Astrocyte (in vitro differentiated cells and primary cell): ENCODE data around the gene POU3F2.

Experiments
- EZH2 ChIP-seq: IDR thresholded peaks from 2 replicates; pipeline ENCODE4 v1.6.1; 2012; ENCODE audit warnings: mild to moderate bottlenecking, low read length, inconsistent platforms; ENCODE audit not compliant: insufficient read depth
- TF ChIP-seq, protein P1 (sequence below): IDR thresholded peaks from 2 replicates; pipeline ENCODE4 v1.5.1; 2011; ENCODE audit warnings: low read depth, mild to moderate bottlenecking, inconsistent platforms, low read length, moderate library complexity; ENCODE audit not compliant: insufficient read depth

DNA sequence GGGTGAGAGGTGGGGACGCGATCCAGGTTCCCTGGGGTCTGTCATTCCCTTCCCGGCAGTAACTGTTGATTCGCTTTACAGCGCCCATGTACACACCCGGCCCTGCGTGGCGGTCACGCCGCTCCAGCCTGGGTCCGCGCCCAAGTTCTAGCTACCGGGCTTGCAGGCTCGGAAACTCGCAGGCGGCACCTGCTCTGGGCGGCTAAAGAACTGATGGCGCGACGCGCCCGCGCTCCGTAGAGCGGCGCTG lies 1.4 kb upstream of the POU3F2 start:
- TF ChIP-seq, protein P1, sequence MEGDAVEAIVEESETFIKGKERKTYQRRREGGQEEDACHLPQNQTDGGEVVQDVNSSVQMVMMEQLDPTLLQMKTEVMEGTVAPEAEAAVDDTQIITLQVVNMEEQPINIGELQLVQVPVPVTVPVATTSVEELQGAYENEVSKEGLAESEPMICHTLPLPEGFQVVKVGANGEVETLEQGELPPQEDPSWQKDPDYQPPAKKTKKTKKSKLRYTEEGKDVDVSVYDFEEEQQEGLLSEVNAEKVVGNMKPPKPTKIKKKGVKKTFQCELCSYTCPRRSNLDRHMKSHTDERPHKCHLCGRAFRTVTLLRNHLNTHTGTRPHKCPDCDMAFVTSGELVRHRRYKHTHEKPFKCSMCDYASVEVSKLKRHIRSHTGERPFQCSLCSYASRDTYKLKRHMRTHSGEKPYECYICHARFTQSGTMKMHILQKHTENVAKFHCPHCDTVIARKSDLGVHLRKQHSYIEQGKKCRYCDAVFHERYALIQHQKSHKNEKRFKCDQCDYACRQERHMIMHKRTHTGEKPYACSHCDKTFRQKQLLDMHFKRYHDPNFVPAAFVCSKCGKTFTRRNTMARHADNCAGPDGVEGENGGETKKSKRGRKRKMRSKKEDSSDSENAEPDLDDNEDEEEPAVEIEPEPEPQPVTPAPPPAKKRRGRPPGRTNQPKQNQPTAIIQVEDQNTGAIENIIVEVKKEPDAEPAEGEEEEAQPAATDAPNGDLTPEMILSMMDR, result no peak
- no peak for TF ChIP-seq EZH2
